GM19324 (cell line): ENCODE data around the gene ABTB1.
"Not testable (repeated sequence)": the region's sequence is repeated elsewhere in the genome, so short reads cannot be mapped to it uniquely, and the experiment has no call there.

Experiments
- ATAC-seq: cut with Tn5 transposase; IDR thresholded peaks from one replicate; pipeline ENCODE4 v1.9.1; 2021; ENCODE audit warnings: mild to moderate bottlenecking, moderate library complexity; ENCODE audit not compliant: unreplicated experiment, low FRiP score

ABTB1 gene

GRCh38 chr3:127699416-127700300 is 26.9 kb downstream of the ABTB1 start:
- no peak for ATAC-seq

- no peak for ATAC-seq
These were observed 27.7 kb downstream of the ABTB1 start for GRCh38 chr3:127700406-127700805.

GRCh38 chr3:127701280-127701911 is 28.6 kb downstream of the ABTB1 start:
- ATAC-seq = no peak

- ATAC-seq = no peak
These were observed 29.4 kb downstream of the ABTB1 start for GRCh38 chr3:127702151-127702578.

GRCh38 chr3:127704840-127705239 is 32.1 kb downstream of the ABTB1 start:
- not testable (repeated sequence) for ATAC-seq

GRCh38 chr3:127706312-127706711 is 33.6 kb downstream of the ABTB1 start:
- no peak for ATAC-seq

GRCh38 chr3:127706785-127707351 is 34.1 kb downstream of the ABTB1 start:
- no peak for ATAC-seq

- ATAC-seq = no peak
These were observed 35.2 kb downstream of the ABTB1 start for GRCh38 chr3:127707851-127708411.

- ATAC-seq = no peak
These were observed 36.1 kb downstream of the ABTB1 start for GRCh38 chr3:127708837-127709236.

- no peak for ATAC-seq
These were observed 36.7 kb downstream of the ABTB1 start for GRCh38 chr3:127709320-127710060.

GRCh38 chr3:127710155-127710941 is 37.6 kb downstream of the ABTB1 start:
- ATAC-seq = no peak

GRCh38 chr3:127711021-127711695 is 38.4 kb downstream of the ABTB1 start:
- no peak for ATAC-seq

- ATAC-seq = no peak
These were observed 39.1 kb downstream of the ABTB1 start for GRCh38 chr3:127711896-127712295.

- ATAC-seq = no peak
These were observed 39.7 kb downstream of the ABTB1 start for GRCh38 chr3:127712461-127712860.

- ATAC-seq = no peak
These were observed 40.4 kb downstream of the ABTB1 start for GRCh38 chr3:127712881-127713771.

- ATAC-seq = no peak
These were observed 41.4 kb downstream of the ABTB1 start for GRCh38 chr3:127714125-127714571.

GRCh38 chr3:127714866-127715265 is 42.1 kb downstream of the ABTB1 start:
- ATAC-seq = no peak

GRCh38 chr3:127715532-127715931 is 42.8 kb downstream of the ABTB1 start:
- no peak for ATAC-seq
